Measurements from ENCODE around the gene SYNJ1. TPM values are rescaled to one million over a fixed set of nuclear protein-coding genes. Genes with fewer than 3 reads are reported as not detected.

SYNJ1 gene
- total and polyA plus RNA-seq, 2 experiments from 2014 or later, result 1.4 to 4.2 TPM

- H3K27ac Mint-ChIP-seq, result no peak overlapping the region
Observed at GRCh38 chr21:32698286-32698685, 29.5 kb downstream of the SYNJ1 start.

More at GRCh38 chr21:32698286-32698685, 29.5 kb downstream of the SYNJ1 start:
- ATAC-seq (no peak), DNase-seq (ENCODE audit: low spot score) (no peak)
- no peak overlapping the region for H3K4me3 ChIP-seq
- no peaks in the 10 kb centered on the region for H3K27me3 ChIP-seq (ENCODE audit: insufficient read depth)
- no peak overlapping the region for H3K27ac ChIP-seq (ENCODE audit: low read depth)
- no peaks in the 10 kb centered on the region for H3K9me3 Mint-ChIP-seq
- H2AFZ ChIP-seq, result no peak overlapping the region
- H3K4me1 ChIP-seq (ENCODE audit: insufficient read depth), result no peaks in the 10 kb centered on the region; the same call in 1 of the 2 replicates
- H3K36me3 ChIP-seq (ENCODE audit: insufficient read depth), result no peaks in the 10 kb centered on the region
- peaks cover 9% of the 10 kb centered on the region; the same call in 2 of the 3 replicates for H3K4me1 Mint-ChIP-seq
- H3F3A ChIP-seq (replicated peaks; ENCODE audit: low read depth), result no peaks in the 10 kb centered on the region
- H3K36me3 Mint-ChIP-seq (ENCODE audit: low read depth), result no peaks in the 10 kb centered on the region
- H3K4me3 Mint-ChIP-seq, result no peak overlapping the region
- no peaks in the 10 kb centered on the region for H3K79me2 ChIP-seq (replicated peaks; ENCODE audit: insufficient read depth)
- H3K4me2 ChIP-seq, result no peak overlapping the region
- no peak for TF ChIP-seq JUNB (IDR thresholded peaks at IDR 0.05; ENCODE audit: unreplicated experiment)
- no peak for TF ChIP-seq ZNF331 (CRISPR knock-in tag; IDR thresholded peaks at IDR 0.05; ENCODE audit: low read depth)
- no peak for TF ChIP-seq EZH2phosphoT487 (IDR thresholded peaks at IDR 0.05; ENCODE audit: unreplicated experiment)
- no peak for TF ChIP-seq ZNF462 (CRISPR knock-in tag; IDR thresholded peaks at IDR 0.05)
- no peak for TF ChIP-seq NANOG (IDR thresholded peaks at IDR 0.05; ENCODE audit: borderline replicate concordance)
- TF ChIP-seq, protein P1, sequence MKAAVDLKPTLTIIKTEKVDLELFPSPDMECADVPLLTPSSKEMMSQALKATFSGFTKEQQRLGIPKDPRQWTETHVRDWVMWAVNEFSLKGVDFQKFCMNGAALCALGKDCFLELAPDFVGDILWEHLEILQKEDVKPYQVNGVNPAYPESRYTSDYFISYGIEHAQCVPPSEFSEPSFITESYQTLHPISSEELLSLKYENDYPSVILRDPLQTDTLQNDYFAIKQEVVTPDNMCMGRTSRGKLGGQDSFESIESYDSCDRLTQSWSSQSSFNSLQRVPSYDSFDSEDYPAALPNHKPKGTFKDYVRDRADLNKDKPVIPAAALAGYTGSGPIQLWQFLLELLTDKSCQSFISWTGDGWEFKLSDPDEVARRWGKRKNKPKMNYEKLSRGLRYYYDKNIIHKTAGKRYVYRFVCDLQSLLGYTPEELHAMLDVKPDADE (IDR thresholded peaks at IDR 0.05), result no peak
- no peak for TF ChIP-seq ZNF114 (CRISPR knock-in tag; IDR thresholded peaks at IDR 0.05)
- TF ChIP-seq REST (IDR thresholded peaks at IDR 0.05; ENCODE audit: unreplicated experiment), result no peak
- TF ChIP-seq EZH2 (IDR thresholded peaks at IDR 0.05; ENCODE audit: low read depth, unreplicated experiment), result no peak
- TF ChIP-seq, protein P2, sequence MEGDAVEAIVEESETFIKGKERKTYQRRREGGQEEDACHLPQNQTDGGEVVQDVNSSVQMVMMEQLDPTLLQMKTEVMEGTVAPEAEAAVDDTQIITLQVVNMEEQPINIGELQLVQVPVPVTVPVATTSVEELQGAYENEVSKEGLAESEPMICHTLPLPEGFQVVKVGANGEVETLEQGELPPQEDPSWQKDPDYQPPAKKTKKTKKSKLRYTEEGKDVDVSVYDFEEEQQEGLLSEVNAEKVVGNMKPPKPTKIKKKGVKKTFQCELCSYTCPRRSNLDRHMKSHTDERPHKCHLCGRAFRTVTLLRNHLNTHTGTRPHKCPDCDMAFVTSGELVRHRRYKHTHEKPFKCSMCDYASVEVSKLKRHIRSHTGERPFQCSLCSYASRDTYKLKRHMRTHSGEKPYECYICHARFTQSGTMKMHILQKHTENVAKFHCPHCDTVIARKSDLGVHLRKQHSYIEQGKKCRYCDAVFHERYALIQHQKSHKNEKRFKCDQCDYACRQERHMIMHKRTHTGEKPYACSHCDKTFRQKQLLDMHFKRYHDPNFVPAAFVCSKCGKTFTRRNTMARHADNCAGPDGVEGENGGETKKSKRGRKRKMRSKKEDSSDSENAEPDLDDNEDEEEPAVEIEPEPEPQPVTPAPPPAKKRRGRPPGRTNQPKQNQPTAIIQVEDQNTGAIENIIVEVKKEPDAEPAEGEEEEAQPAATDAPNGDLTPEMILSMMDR (conservative IDR thresholded peaks at IDR 0.05; ENCODE audit: low read depth in 2 of 2), result no peak
- no peak for TF ChIP-seq STAT1 (IDR thresholded peaks at IDR 0.05; ENCODE audit: unreplicated experiment)
- no peak for TF ChIP-seq CREB1 (CRISPR knock-in tag; IDR thresholded peaks at IDR 0.05; ENCODE audit: low read depth)
- no peaks in the 10 kb centered on the region for H4K20me1 ChIP-seq (replicated peaks; ENCODE audit: insufficient read depth)
- no peaks in the 10 kb centered on the region for H3K9me2 ChIP-seq (ENCODE audit: insufficient read depth)
- H3K27me3 Mint-ChIP-seq (ENCODE audit: insufficient read depth, low read depth, poor library complexity), result no peaks in the 10 kb centered on the region
